ENCODE data around the gene JMJD4. TPM values are rescaled to one million over a fixed set of nuclear protein-coding genes. Genes with fewer than 3 reads are reported as not detected.
A peak's percentile ranks its signal among the peaks of the same experiment; 100 is the strongest.

The JMJD4 gene
- total and polyA plus RNA-seq, 2 experiments from 2014 or later = 30.1 to 42.3 TPM

DNA sequence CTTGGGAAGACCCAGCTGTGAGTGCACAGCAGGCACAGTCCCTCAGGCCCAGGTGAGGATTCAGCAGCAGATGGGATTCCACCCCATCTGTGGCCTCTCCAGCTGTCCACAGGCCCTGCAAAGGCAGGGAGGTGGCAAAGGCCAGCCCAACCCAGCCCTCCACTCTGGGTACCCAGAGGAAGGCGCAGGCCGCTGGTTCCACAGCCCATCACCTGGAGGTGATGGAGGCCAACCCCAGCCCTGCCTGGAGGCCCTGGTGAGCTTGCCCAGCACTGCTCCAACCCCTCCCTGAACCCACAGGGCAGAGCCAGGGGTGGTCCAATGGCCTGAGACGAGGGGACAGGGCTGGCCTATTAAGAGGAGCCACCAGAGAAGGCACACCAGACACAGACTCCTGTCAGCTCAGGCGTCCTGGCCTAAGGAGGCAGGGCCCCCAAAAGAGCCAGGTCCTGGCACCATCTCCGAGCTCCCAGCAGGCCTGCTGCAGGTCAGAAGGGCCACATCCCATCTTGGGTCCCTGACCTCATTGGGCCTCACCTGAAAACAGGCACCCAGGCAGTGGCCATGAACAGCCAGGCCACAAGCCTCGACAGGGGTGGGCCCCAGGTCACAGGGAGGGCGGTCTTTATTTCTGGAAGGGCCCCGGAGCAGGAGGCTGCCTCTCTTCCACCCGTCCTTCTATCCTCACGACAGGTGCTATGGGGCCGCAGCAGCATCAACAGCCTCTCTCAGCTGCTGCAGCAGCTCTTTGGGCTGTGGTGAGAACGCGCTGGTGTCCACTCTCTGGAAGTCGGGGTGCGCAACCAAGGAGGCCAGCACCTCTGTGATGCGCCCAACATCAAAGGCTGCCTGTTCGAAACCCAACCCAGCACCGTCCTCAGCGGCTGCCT is 3.2 kb downstream of the JMJD4 start:
- TF ChIP-seq, protein P1, sequence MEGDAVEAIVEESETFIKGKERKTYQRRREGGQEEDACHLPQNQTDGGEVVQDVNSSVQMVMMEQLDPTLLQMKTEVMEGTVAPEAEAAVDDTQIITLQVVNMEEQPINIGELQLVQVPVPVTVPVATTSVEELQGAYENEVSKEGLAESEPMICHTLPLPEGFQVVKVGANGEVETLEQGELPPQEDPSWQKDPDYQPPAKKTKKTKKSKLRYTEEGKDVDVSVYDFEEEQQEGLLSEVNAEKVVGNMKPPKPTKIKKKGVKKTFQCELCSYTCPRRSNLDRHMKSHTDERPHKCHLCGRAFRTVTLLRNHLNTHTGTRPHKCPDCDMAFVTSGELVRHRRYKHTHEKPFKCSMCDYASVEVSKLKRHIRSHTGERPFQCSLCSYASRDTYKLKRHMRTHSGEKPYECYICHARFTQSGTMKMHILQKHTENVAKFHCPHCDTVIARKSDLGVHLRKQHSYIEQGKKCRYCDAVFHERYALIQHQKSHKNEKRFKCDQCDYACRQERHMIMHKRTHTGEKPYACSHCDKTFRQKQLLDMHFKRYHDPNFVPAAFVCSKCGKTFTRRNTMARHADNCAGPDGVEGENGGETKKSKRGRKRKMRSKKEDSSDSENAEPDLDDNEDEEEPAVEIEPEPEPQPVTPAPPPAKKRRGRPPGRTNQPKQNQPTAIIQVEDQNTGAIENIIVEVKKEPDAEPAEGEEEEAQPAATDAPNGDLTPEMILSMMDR (IDR thresholded peaks at IDR 0.05; ENCODE audit: low read depth, low read length) = no peak
- Histone ChIP-seq H3K27me3 (no peaks in the 10 kb centered on the region), H3K36me3 (peaks cover 13% of the 10 kb centered on the region), H3K9me3 (ENCODE audit: low read depth) (no peaks in the 10 kb centered on the region), H3K27ac (no peak overlapping the region), H3K4me3 (no peak overlapping the region), H3K4me1 (ENCODE audit: low read depth) (peaks cover 24% of the 10 kb centered on the region)
- no peak for DNase-seq (ENCODE audit: low read depth in 1 of 2, low spot score in 1 of 2)

DNA sequence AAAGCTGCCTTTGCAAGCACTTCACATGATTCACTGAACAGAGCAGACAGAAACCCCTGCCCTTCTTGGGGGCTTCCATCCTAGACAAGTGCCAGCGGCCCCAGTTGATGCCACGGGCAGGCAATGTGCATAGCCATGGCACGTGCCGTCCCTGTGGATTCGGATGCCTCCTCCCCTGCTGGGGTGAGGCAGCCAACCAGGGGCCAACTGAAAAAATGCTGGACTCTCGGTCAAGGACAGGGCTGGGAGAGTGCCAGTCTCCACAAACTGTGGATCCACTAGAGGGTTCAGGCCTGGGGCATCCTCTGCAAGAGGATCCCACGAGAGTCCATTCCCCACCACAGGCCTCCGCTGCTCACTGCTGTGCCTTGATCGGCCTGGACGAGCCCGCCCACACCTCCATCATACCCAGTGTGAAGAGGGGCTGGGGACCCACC is 3.8 kb downstream of the JMJD4 start:
- H3K27ac ChIP-seq = peak overlapping the region; percentile 25
- no peaks in the 10 kb centered on the region for H3K27me3 ChIP-seq
- H3K9me3 ChIP-seq (ENCODE audit: low read depth) = no peaks in the 10 kb centered on the region
- no peak overlapping the region for H3K4me3 ChIP-seq
- H3K4me1 ChIP-seq (ENCODE audit: low read depth) = peaks cover 24% of the 10 kb centered on the region
- TF ChIP-seq, protein P1 (IDR thresholded peaks at IDR 0.05; ENCODE audit: low read depth, low read length) = no peak
- H3K36me3 ChIP-seq = peaks cover 13% of the 10 kb centered on the region
- DNase-seq (ENCODE audit: low read depth in 1 of 2, low spot score in 1 of 2) = no peak

DNA sequence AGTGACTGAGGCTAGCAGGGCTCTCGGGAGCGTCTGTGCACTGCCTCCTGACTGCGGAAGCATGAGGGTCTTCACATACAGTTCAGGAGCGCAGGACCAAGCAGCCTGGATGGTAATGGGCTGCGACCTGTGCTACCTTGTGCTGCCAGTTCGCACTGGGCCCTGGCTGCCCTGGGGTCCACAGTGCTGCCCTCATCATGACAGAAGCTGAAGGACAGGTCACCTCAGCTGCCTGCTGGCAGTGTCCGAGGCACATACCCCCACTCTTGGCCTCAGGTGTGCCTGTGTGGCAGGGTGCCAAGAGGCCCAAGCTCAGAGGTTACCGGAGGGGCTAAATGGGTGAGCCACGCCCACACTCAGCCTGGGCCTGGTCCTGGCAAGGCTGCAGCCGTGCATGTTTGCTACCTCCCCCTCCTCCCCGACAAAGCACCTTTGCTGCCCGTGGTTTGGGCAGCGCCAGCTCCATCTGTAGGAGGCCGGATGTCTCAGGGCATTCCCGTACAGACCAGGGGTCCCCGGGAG is 4.4 kb downstream of the JMJD4 start:
- Histone ChIP-seq H3K4me3 (no peak overlapping the region), H3K4me1 (ENCODE audit: low read depth) (peaks cover 24% of the 10 kb centered on the region), H3K9me3 (ENCODE audit: low read depth) (no peaks in the 10 kb centered on the region), H3K36me3 (peaks cover 13% of the 10 kb centered on the region), H3K27ac (peak overlapping the region; percentile 25), H3K27me3 (no peaks in the 10 kb centered on the region)
- TF ChIP-seq, protein P1 (IDR thresholded peaks at IDR 0.05; ENCODE audit: low read depth, low read length) = no peak
- DNase-seq (ENCODE audit: low read depth in 1 of 2, low spot score in 1 of 2) = no peak

DNA sequence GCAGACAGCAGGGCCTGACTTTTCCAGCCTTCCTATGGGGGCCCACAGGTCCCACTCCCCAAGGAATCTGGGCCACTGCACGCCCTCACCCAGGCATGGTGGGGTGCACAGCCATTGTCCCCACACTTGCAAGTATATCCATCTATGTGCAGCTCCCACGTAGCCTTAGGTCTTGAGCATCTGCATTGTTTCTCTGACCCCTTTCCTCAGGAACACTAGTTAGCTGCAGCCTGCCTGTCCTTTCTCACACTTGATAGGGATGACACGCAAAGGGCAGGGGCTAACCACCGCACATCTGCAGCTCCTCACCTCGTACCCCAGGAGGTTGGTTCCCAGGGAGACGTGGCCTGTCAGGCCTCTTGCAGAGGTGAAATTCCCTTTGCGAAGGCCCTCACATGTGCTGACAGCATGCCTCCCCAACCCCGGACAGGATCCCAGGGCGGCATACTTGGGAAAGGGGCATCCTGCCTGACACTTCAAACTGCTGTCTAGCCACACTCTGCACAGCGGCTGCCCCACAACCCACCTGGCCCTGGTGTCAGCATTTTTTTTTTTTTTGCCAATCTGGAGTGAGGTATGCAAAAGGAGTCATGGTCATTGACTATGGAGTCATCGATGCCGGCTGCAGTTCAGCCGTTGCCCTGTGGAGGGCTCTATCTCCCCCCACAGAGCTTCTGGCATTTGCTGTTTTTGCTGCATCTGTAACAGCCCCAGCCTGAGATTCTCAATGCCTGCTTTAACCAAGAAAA is 5.0 kb downstream of the JMJD4 start:
- DNase-seq (ENCODE audit: low read depth in 1 of 2, low spot score in 1 of 2) = peak; percentile 38 to 69

More for the DNA sequence above, 5.0 kb downstream of the JMJD4 start:
- H3K4me1 ChIP-seq (ENCODE audit: low read depth) = peaks cover 24% of the 10 kb centered on the region
- H3K9me3 ChIP-seq (ENCODE audit: low read depth) = no peaks in the 10 kb centered on the region
- TF ChIP-seq, protein P1 (IDR thresholded peaks at IDR 0.05; ENCODE audit: low read depth, low read length) = peak; percentile 87
- H3K27me3 ChIP-seq = no peaks in the 10 kb centered on the region
- H3K27ac ChIP-seq = peak overlapping the region; percentile 56
- no peak overlapping the region for H3K4me3 ChIP-seq
- peaks cover 13% of the 10 kb centered on the region for H3K36me3 ChIP-seq
